Activated T-helper 9 cell treated with anti-CD3 and anti-CD28 coated beads, Interleukin-2, amount 50 U/mL, for 16 hours (primary cell): Measurements from ENCODE around the gene PRDM16.
"Not testable (repeated sequence)": the region's sequence is repeated elsewhere in the genome, so short reads cannot be mapped to it uniquely, and the experiment has no call there.

ENCODE experiments used
- DNase-seq: peaks from one replicate; pipeline ENCODE4 v3.0.0-alpha.2; 2020; ENCODE audit warnings: low read depth

PRDM16 gene

GRCh38 chr1:3282186-3282585 is 213.2 kb downstream of the PRDM16 start:
- DNase-seq = no peak

GRCh38 chr1:3282656-3283430 is 213.8 kb downstream of the PRDM16 start:
- DNase-seq = no peak

DNA sequence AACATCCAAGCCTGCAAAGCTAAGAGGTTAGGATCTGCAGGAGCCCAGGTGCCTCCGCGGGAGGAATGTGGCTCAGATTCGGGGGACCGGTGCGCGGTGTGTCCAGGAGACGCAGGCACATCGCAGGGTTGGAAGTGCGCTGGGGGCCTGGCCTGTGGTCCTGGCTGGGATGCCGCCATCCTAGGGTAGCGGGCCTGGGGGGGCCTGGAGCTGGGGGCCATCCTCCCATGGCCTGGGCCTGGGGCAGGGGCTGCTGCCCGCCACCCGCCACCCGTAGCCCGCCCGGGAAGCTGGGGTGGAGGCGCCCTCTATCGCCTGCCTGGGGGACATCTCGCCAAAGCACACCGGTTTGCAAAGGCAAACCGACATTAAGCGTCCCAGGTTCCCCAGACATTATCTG is 214.8 kb downstream of the PRDM16 start:
- no peak for DNase-seq

DNA sequence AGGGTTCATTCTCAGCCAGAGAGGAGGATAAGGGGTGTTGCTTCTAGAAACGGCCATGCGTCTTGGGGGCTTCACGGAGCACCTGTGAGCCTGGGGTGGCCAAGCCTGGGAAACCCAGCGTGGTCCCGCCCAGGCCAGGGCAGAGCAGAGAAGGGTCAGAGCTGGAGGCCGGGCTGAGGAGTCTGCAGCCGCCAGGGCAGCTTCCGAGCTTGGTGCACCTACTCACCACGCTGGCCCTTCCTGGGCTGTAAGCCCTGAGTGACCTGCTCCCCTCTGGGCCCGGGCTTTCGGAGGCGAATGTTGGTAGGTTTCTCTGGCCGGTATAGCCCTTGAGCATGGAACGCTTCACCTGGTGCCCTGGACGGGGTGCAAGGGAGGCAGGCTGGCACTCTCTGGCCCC is 215.7 kb downstream of the PRDM16 start:
- DNase-seq = no peak

DNA sequence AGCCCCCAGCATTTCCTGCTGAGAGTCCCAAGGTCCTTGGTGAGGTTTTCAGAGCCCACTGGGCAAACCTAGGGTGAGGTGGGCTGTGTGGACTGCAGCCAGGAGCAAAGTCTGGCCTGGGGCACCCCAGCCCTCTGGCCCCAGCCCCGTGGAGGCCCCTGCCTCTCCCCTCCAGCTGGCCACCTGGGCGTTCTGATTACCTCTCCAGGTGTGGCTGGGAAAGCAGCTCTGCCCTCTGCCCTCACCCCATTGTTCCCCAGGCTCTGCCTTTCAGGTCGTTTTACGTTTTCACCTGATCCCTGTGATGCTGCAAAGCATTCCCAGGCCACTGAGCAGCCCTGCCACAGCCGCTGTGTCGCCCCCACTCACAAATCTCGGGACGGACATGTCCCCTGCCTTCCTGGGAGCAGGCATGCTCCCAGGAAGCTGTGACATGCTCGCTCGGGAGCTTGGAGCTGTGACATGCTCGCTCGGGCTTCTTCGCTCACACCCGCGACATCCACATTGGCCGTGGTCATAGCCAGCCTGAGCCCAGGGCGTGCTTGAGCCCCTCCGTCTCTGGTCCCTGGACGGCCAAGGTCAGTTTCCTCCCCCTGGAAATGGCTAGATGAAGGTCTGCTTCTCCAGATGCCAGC is 216.2 kb downstream of the PRDM16 start:
- DNase-seq = no peak

- not testable (repeated sequence) for DNase-seq
Observed at GRCh38 chr1:3287095-3287494, 218.1 kb downstream of the PRDM16 start.

DNA sequence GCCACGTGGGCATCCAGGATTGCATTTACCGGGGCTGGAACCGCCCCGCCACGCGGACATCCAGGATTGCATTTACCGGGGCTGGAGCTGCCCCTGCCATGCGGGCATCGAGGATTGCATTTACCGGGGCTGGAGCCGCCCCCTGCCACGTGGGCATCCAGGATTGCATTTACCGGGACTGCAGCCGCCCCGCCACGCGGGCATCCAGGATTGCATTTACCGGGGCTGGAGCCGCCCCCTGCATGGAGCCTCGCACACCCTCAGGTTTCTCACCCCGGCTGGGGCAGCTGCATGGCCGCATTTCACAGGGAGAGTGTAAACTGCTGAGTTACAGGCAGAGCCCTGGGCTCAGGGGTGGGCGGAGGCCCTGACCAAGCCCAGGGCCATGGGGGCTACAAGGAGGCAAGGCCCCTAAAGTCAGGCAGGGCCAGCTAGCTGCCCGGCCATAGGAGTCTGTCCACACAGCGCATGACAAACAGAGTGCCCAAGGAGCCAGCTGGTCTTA is 218.7 kb downstream of the PRDM16 start:
- no peak for DNase-seq

DNA sequence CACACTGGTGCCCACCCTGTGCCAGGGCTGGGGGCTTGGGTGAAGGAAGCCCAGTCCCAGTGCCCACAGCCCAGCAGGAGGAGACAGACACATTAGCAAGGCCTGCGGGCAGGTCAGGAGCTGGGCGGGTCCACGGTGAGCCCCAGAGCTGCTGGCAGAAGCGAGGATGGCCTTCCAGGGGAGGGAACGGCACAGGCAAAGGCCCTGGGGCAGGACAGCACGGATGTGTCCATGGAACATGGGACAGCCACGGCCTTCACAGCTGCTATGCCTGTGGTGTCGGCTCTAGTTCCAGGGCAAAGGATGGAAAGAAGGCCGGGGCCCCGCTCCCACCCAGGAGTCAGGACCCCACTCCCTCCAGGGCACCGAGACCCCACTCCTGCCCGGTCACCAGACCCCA is 220.5 kb downstream of the PRDM16 start:
- no peak for DNase-seq

- no peak for DNase-seq
Observed at GRCh38 chr1:3290438-3290837, 221.4 kb downstream of the PRDM16 start.

DNA sequence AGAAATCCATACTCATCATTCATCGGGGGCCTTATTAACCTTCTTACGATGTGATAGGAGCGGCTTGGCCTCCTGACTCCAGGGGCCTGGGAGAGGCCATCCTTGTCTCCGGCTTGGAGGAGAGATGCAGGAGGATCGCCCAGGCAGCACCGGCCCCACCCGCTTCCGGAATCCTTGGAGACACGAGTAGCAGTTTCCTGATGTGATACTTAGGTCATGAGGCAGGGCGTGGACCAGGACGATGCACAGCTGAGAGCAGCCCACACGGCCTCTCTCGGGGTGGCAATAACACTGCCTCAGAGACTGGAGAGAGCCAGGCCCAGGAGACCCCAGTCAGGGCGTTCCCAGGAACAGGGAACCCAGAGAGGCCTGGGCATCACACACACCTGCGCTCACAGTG is 221.9 kb downstream of the PRDM16 start:
- no peak for DNase-seq

GRCh38 chr1:3292051-3292722 is 223.2 kb downstream of the PRDM16 start:
- DNase-seq = no peak

GRCh38 chr1:3292868-3293562 is 224.0 kb downstream of the PRDM16 start:
- no peak for DNase-seq

GRCh38 chr1:3293563-3294080 is 224.6 kb downstream of the PRDM16 start:
- no peak for DNase-seq

DNA sequence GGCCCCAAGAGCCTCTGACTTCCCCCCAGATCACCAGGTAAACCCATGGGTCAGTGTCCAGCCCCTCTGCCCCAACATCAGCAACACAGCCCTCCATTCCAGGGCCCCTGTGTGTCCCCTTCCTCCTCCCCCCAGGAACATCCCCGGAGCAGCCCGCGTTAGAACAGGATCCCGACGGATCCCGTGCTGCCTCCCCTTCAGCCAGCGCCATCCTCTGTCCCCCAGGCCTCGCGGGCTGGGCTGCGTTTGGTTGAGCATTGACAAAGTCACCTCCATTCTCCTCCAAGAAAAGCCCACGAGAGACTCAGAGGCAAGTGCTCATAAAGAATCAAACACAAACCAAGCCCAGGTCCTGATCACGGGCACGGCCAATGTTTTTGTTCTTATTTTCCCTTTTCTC is 225.4 kb downstream of the PRDM16 start:
- no peak for DNase-seq

DNA sequence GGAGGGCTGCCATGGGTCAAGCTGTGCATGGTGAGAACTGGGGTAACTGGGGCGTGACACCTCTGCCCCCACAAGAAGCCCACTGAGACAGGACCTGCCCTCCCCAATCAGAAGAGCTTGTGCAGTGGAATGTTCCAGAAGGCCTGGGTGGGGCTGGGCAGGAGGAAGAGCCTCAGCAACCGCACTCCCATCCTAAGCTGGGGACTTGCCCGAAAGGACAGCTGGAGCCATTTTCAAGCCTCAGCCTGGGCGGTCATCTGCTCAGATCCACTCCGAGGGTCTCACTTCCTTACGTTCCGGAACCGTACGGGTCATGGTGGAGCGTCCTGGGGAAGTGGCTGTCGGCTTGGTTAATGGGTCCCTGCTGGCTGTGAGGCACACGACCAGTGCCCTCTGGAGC is 226.8 kb downstream of the PRDM16 start:
- DNase-seq = no peak

DNA sequence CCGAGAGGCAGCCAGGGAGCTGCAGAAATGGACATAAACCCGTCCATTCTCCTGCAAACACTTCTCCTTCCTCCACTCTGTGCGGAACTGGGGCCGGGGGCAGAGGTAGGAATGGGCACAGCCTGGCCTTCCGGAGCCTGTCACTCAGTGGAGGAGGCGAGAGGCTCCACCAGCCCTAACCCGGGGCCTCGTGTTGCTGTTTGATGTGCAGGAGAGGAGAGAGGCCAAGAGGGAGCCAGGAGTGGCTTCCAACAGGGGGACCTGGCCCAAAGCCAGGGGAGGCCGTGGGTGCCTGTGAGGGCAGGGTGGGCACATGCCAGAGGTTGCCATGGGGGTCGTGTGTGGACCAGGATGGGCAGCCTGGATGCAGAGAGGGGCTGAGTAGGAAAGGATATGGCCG is 227.3 kb downstream of the PRDM16 start:
- no peak for DNase-seq

- no peak for DNase-seq
Observed at GRCh38 chr1:3296826-3297225, 227.8 kb downstream of the PRDM16 start.

DNA sequence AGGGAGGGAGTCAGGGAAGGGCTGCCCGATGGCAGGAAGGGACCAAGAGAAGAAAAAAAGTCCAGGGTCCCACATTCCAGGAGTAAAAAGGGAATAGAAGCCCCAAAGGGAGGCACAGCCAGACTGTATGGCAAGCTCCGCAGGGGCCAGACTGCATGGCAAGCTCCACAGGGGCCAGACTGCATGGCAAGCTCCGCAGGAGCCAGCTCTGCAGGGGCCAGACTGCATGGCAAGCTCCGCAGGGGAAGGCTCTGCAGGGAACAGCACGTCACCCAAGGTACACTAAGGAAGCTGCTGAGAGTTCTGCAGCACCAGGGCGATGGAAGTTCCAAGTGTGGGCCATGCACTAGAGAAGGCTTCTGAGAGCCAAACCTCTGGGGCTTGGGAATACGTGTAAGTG is 228.8 kb downstream of the PRDM16 start:
- DNase-seq = no peak

GRCh38 chr1:3298197-3298596 is 229.2 kb downstream of the PRDM16 start:
- DNase-seq = no peak

GRCh38 chr1:3304246-3304645 is 235.2 kb downstream of the PRDM16 start:
- no peak for DNase-seq

DNA sequence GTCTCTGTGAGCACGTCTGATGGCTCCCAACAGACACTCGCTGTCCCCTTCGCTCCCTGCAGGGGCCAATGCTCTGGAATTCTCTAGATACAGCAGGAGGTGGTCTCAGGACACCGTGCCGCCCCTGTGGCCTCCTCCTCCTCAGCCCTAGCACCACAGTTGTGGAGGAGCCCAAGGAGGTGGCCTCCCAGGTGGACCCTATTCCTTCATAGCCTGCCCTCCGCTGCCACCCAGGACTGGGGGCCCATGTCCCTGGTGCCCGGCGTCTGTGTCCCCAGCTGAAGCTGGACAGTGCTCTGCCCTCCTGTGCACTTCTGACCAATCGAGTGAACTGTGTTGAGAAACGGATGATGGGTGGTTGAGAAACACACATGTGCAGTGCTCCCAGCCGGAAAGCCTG is 235.7 kb downstream of the PRDM16 start:
- no peak for DNase-seq

DNA sequence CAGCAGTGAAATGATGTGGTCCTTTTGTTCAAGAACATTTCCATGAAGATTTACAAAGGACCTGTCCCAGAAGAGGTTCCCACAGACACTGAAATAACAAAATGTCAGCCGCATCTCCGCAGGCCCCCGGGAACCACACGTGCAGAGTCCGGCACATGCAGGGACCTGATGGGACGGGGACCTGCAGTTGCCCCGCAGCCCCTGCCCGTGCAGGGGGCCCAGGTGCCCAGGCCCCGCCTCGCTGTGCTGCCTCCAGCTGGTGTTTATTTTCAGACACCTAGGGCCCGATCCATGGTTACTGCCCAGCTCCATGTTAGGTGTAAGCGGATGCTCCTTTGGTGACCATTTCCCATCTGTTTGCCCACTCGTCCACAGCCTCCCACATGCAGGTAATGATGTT is 236.2 kb downstream of the PRDM16 start:
- DNase-seq = no peak
